Renal cortex interstitium (tissue), 15 donors: ENCODE measurements around the gene VAMP5. TPM values are rescaled to one million over a fixed set of nuclear protein-coding genes. Genes with fewer than 3 reads are reported as not detected.
"Not testable (repeated sequence)": the region's sequence is repeated elsewhere in the genome, so short reads cannot be mapped to it uniquely, and the experiment has no call there.

Source experiments
- DNase-seq, 11 donors: peaks; one replicate each; pipeline ENCODE4 v3.0.0-alpha.2; 2013; ENCODE audit warnings: low read depth in 9 of 11, low spot score in 4 of 11; ENCODE audit errors: extremely low read depth in 1 of 11
- long read RNA-seq, 16 experiments: transcript quantifications; one replicate each; lab custom pipeline, GENCODE V29; 2026
- polyA plus RNA-seq, 3 donors: library from polyadenylated mRNA; unstranded; fragments of 120-200 nt; gene quantifications; one replicate each; pipeline ENCODE4 v1.2.1, GENCODE V29; 2013; ENCODE audit not compliant: insufficient read length in 3 of 3

VAMP5 gene
- polyA plus RNA-seq, result 10 to 100 TPM; 34.7 to 42.6 (median 38.1) TPM
- long read RNA-seq, donor 1, transcript VAMP5-201 (3 exons, 689 nt), result major isoform, 27 of 54 reads
- long read RNA-seq, donor 1, partial matches to known transcripts, result 27 of 54 reads
- long read RNA-seq, donor 1, other reads (novel, unspliced or antisense), result 0 of 54 reads
- long read RNA-seq, donor 2, transcript VAMP5-201 (3 exons, 689 nt), result major isoform, 26 of 53 reads
- long read RNA-seq, donor 2, partial matches to known transcripts, result 27 of 53 reads
- long read RNA-seq, donor 2, other reads (novel, unspliced or antisense), result 0 of 53 reads
- long read RNA-seq, donor 3, transcript VAMP5-201 (3 exons, 689 nt), result major isoform, 45 of 100 reads
- long read RNA-seq, donor 3, partial matches to known transcripts, result 46 of 100 reads
- long read RNA-seq, donor 3, other reads (novel, unspliced or antisense), result 8 of 100 reads
- long read RNA-seq, donor 4, transcript VAMP5-201 (3 exons, 689 nt), result major isoform, 22 of 41 reads
- long read RNA-seq, donor 4, partial matches to known transcripts, result 11 of 41 reads
- long read RNA-seq, donor 4, other reads (novel, unspliced or antisense), result 8 of 41 reads
- long read RNA-seq, donor 5, result 0 reads
- long read RNA-seq, donor 6, transcript VAMP5-201 (3 exons, 689 nt), result major isoform, 35 of 42 reads
- long read RNA-seq, donor 6, partial matches to known transcripts, result 7 of 42 reads
- long read RNA-seq, donor 6, other reads (novel, unspliced or antisense), result 0 of 42 reads
- long read RNA-seq, donor 7, transcript VAMP5-201 (3 exons, 689 nt), result major isoform, 61 of 76 reads
- long read RNA-seq, donor 7, partial matches to known transcripts, result 7 of 76 reads
- long read RNA-seq, donor 7, other reads (novel, unspliced or antisense), result 7 of 76 reads
- long read RNA-seq, donor 8, transcript VAMP5-201 (3 exons, 689 nt), result major isoform, 53 of 61 reads
- long read RNA-seq, donor 8, partial matches to known transcripts, result 0 of 61 reads
- long read RNA-seq, donor 8, other reads (novel, unspliced or antisense), result 7 of 61 reads
- long read RNA-seq, donor 9, transcript VAMP5-201 (3 exons, 689 nt), result major isoform, 31 of 75 reads
- long read RNA-seq, donor 9, partial matches to known transcripts, result 42 of 75 reads
- long read RNA-seq, donor 9, other reads (novel, unspliced or antisense), result 0 of 75 reads
- long read RNA-seq, donor 10, transcript VAMP5-201 (3 exons, 689 nt), result major isoform, 29 of 44 reads
- long read RNA-seq, donor 10, partial matches to known transcripts, result 7 of 44 reads
- long read RNA-seq, donor 10, other reads (novel, unspliced or antisense), result 7 of 44 reads
- long read RNA-seq, donor 11, transcript VAMP5-201 (3 exons, 689 nt), result major isoform, 23 of 26 reads
- long read RNA-seq, donor 11, partial matches to known transcripts, result 0 of 26 reads
- long read RNA-seq, donor 11, other reads (novel, unspliced or antisense), result 0 of 26 reads
- long read RNA-seq, donor 12, transcript VAMP5-201 (3 exons, 689 nt), result major isoform, 13 of 19 reads
- long read RNA-seq, donor 12, partial matches to known transcripts, result 6 of 19 reads
- long read RNA-seq, donor 12, other reads (novel, unspliced or antisense), result 0 of 19 reads
- long read RNA-seq, donor 13, transcript VAMP5-201 (3 exons, 689 nt), result major isoform, 67 of 87 reads
- long read RNA-seq, donor 13, partial matches to known transcripts, result 13 of 87 reads
- long read RNA-seq, donor 13, other reads (novel, unspliced or antisense), result 7 of 87 reads
- long read RNA-seq, donor 14, transcript VAMP5-201 (3 exons, 689 nt), result major isoform, 36 of 63 reads
- long read RNA-seq, donor 14, partial matches to known transcripts, result 22 of 63 reads
- long read RNA-seq, donor 14, other reads (novel, unspliced or antisense), result 5 of 63 reads
- long read RNA-seq, donor 15, transcript VAMP5-201 (3 exons, 689 nt), result major isoform, 14 of 27 reads
- long read RNA-seq, donor 15, partial matches to known transcripts, result 13 of 27 reads
- long read RNA-seq, donor 15, other reads (novel, unspliced or antisense), result 0 of 27 reads
- long read RNA-seq, donor 16, transcript VAMP5-201 (3 exons, 689 nt), result major isoform, 62 of 192 reads
- long read RNA-seq, donor 16, partial matches to known transcripts, result 78 of 192 reads
- long read RNA-seq, donor 16, other reads (novel, unspliced or antisense), result 50 of 192 reads

GRCh38 chr2:85584354-85584856 lies at the start of gene VAMP5:
VAMP5 (plus strand) TSS chr2:85584431; CDS start chr2:85584491, 60 bp downstream.
- peak in 1 of 11 donors; percentile 41 for DNase-seq

GRCh38 chr2:85534881-85535280 lies 49.4 kb upstream of the VAMP5 start:
- DNase-seq, result no peak

- no peak for DNase-seq
These were observed 47.8 kb upstream of the VAMP5 start for GRCh38 chr2:85536479-85536878.

- peak in 5 of 11 donors; percentile 36 to 62 (median 50) for DNase-seq
These were observed 46.4 kb upstream of the VAMP5 start for GRCh38 chr2:85537600-85538506.

- peak; percentile 91 to 96 (median 95) for DNase-seq
These were observed 45.5 kb upstream of the VAMP5 start, which contains the start of gene MAT2A for GRCh38 chr2:85538507-85539360. MAT2A (plus strand) TSS chr2:85539168; CDS start chr2:85539288, 120 bp downstream.

- DNase-seq, result peak in 5 of 11 donors; percentile 56 to 70 (median 64)
These were observed 44.7 kb upstream of the VAMP5 start for GRCh38 chr2:85539361-85540132.

- DNase-seq, result no peak
These were observed 44.0 kb upstream of the VAMP5 start for GRCh38 chr2:85540133-85540648.

GRCh38 chr2:85541262-85541661 lies 43.0 kb upstream of the VAMP5 start:
- no peak for DNase-seq

GRCh38 chr2:85541753-85542457 lies 42.3 kb upstream of the VAMP5 start:
- DNase-seq, result no peak

GRCh38 chr2:85542777-85543176 lies 41.5 kb upstream of the VAMP5 start:
- no peak for DNase-seq

GRCh38 chr2:85544254-85544691 lies 40.0 kb upstream of the VAMP5 start:
- not testable (repeated sequence) for DNase-seq

- DNase-seq, result not testable (repeated sequence)
These were observed 39.1 kb upstream of the VAMP5 start for GRCh38 chr2:85544915-85545779.
